GM06990 (cell line): ENCODE results near the gene UBE2L3.
A peak's percentile ranks its signal among the peaks of the same experiment; 100 is the strongest.

Experiments used
- DNase-seq: peaks from one replicate; pipeline ENCODE4 v3.0.0-alpha.2; 2011; ENCODE audit not compliant: insufficient read length; ENCODE audit errors: extremely low read depth
- H3K27me3 ChIP-seq: replicated peaks from 2 replicates; pipeline ENCODE4 v1.6.0; 2011; ENCODE audit warnings: low read length; ENCODE audit not compliant: control insufficient read depth, insufficient read depth
- H3K36me3 ChIP-seq: 2 replicates; pipeline ENCODE4 v1.5.1; 2011; ENCODE audit warnings: low read length; ENCODE audit not compliant: control insufficient read depth, insufficient read depth
- H3K4me3 ChIP-seq: replicated peaks from 2 replicates; pipeline ENCODE4 v1.5.1; 2011; ENCODE audit warnings: low read depth, mild to moderate bottlenecking, control low read depth, low read length
- TF ChIP-seq, protein P1 (sequence below): IDR thresholded peaks from 2 replicates; pipeline ENCODE4 v1.5.1; 2011; ENCODE audit warnings: low read length, control low read depth, mild to moderate bottlenecking, inconsistent platforms; ENCODE audit not compliant: insufficient read depth, poor library complexity, severe bottlenecking

Gene UBE2L3

DNA sequence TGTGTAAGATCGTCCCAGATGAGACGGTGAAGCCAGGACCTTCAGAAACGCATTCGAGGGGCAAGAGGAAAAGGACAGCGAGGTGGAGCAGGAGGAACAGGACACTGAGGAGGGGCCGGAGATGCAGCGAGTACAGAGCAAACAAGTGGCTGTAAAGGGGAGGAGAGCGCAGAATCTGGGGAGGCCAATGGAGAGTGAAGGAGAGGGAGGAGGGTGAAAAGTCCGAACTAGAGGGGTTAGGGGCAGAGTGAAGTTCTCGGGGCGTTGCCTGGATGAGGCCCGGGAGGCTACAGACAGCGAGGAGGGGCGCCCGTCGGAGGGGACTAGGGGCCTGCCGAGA is 89.5 kb downstream of the UBE2L3 start:
- Histone ChIP-seq H3K27me3 (no peaks in the 10 kb centered on the region), H3K36me3 (no peaks in the 10 kb centered on the region; the same call in none of the 2 replicates), H3K4me3 (peak overlapping the region; percentile 67)
- DNase-seq, result no peak
- TF ChIP-seq, protein P1, sequence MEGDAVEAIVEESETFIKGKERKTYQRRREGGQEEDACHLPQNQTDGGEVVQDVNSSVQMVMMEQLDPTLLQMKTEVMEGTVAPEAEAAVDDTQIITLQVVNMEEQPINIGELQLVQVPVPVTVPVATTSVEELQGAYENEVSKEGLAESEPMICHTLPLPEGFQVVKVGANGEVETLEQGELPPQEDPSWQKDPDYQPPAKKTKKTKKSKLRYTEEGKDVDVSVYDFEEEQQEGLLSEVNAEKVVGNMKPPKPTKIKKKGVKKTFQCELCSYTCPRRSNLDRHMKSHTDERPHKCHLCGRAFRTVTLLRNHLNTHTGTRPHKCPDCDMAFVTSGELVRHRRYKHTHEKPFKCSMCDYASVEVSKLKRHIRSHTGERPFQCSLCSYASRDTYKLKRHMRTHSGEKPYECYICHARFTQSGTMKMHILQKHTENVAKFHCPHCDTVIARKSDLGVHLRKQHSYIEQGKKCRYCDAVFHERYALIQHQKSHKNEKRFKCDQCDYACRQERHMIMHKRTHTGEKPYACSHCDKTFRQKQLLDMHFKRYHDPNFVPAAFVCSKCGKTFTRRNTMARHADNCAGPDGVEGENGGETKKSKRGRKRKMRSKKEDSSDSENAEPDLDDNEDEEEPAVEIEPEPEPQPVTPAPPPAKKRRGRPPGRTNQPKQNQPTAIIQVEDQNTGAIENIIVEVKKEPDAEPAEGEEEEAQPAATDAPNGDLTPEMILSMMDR, result no peak

DNA sequence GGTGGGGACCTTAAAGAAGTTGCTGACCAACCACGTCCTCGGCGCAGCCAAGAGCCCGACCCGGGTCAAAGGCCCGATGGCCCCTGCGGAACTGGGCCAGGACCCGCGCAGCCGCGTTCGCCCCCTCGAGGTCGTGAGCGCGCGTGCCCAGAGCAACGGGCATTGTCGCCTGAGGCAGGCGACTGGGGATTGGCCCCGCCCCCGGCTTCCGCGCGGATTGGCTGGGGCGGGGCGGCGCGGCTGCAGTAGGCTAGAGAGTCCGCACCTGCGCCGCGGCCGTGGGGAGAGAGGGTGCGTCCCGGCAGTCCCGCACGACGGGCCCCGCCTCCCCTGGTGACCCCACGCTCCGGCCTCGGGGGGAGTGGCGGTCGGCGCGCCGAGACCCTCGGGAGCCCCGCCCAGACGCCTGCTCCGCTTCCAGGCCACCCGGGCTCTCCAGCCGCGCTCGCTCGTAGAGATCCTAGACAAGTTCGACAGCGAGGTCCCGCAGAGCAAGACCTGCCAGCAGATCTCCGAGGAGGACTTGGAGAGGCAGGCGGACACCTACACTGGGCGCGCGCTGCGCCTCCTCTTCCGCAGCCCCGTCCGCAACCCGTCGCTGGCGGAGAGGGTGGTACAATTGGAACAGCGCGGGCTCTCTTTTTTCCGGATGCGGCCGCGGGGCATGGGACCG is 90.0 kb downstream of the UBE2L3 start:
- TF ChIP-seq, protein P1, result peak; percentile 32
- DNase-seq, result peak; percentile 84

DNA sequence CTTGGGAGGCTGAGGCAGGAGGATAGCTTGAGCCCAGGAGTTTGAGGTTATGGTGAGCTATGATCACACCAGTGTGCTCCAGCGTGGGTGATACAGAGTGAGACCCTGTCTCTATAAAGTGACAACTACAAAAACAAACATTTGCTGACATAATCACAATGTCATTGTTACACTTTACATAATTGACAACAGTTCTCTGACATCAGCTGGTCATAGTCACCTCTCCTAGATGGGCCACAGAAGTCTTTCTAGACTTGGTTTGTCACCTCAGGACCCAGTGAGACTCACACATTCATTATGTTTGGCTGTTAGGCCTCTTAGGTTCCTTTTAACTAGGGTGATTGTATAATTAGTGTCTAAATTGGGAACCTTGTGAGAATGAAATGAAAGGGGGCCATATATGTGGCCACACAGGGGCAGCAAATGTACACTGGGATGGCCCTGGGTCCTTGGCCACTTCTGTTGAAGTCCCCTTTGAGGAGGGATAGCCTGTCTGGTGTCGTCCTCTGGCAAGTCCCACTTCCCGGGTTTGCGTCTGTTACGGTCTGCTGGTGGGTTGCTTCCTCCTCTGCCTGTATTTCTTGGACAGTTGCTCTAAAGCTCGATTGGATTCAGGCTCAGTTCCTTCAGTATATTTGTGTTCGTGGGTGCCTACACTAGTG is 92.5 kb downstream of the UBE2L3 start:
- no peaks in the 10 kb centered on the region for H3K27me3 ChIP-seq
- DNase-seq, result no peak
- H3K4me3 ChIP-seq, result no peak overlapping the region
- no peaks in the 10 kb centered on the region for H3K36me3 ChIP-seq
- TF ChIP-seq, protein P1, result no peak

More for the DNA sequence above, 90.0 kb downstream of the UBE2L3 start:
- H3K27me3 ChIP-seq, result no peaks in the 10 kb centered on the region
- H3K4me3 ChIP-seq, result peak overlapping the region; percentile 67
- no peaks in the 10 kb centered on the region; the same call in none of the 2 replicates for H3K36me3 ChIP-seq

DNA sequence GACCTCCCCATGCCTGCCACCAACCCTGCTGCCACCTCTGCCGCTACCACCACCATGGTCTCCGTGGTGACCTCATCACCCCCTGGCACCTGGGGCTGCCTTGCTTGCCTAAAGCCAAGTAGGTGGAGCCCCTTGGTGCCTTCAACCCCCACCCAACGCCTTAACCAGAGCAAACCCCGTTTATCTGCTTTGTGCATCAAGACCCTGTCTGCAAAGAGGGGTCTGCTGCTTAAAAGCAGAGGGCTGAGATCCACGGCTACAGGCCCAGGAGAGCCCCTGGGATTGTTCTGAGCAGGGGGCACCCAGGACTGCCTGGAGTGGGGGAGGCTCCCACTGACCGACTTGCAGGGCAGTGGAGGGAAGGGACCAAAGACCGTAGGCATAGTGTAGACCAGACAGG is 93.4 kb downstream of the UBE2L3 start:
- DNase-seq, result no peak
- H3K4me3 ChIP-seq, result no peak overlapping the region
- H3K36me3 ChIP-seq, result no peaks in the 10 kb centered on the region
- H3K27me3 ChIP-seq, result no peaks in the 10 kb centered on the region
- TF ChIP-seq, protein P1, result no peak

DNA sequence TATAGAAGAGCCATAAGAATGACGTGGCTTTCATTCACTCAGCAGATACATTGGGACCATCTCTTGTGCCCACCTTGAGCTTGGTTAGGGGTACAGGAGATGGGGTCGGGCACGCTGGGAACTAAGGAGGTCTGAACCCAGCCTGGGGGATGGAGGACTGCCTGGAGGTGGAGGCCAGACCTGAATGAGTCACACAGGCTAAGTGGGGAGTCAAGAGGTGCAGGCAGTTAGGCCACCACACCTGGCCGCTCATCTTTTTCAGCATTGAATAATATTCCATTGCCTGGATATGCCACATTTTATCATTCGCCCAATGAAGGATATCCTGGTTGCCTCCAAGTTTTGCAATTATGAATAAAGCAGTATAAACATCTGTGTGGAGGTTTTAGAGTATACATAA is 94.5 kb downstream of the UBE2L3 start:
- H3K27me3 ChIP-seq, result no peaks in the 10 kb centered on the region
- H3K36me3 ChIP-seq, result no peaks in the 10 kb centered on the region
- no peak overlapping the region for H3K4me3 ChIP-seq
- DNase-seq, result no peak
- TF ChIP-seq, protein P1, result no peak
